HG02852 (cell line): ENCODE results near the gene PWWP2B.

ENCODE experiments used
- ATAC-seq: cut with Tn5 transposase; IDR thresholded peaks from one replicate; pipeline ENCODE4 v1.9.1; 2021; ENCODE audit warnings: mild to moderate bottlenecking, moderate library complexity; ENCODE audit not compliant: unreplicated experiment

Gene PWWP2B

DNA sequence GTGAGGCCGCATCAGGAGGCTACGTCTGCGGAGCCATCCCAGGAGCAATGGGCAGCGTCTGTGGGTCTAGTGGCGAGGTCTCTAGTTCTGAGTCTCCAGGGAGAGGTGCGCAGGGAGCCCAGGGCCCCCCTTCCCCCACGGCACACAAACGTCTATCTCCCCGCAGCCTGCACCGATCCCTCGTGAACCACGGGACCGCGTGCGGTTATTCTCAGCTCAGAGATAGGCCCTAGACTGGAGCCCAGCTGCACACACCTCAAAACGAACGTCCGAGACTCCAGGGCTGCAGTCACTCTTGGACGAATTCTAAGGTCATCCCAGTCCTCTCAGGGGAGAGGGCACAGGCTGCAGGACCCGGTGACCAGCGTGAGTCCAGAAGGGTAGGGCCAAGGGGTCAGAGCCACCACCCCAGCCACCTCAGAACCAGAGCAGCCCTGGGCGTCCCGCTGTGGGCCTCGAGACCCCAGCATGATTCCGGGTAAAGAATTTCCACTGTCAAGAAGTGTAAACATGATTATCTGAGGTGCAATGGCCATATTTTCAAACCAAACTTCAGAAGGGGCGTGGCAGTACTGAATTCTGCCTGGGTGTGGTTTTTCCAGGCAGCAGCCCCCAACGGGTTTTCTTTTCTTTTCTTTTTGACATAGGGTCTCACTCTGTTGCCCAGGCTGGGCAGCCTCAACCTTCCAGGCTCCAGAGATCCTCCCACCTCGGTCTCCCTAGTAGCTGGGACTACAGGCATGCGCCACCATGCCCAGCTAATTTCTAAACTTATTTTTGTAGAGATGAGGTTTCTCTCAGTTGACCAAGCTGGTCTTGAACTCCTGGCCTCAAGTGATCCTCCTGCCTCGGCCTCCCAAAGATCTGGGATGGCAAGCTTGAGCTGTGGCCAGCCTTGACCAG lies 57.5 kb downstream of the PWWP2B start:
- ATAC-seq, result no peak

DNA sequence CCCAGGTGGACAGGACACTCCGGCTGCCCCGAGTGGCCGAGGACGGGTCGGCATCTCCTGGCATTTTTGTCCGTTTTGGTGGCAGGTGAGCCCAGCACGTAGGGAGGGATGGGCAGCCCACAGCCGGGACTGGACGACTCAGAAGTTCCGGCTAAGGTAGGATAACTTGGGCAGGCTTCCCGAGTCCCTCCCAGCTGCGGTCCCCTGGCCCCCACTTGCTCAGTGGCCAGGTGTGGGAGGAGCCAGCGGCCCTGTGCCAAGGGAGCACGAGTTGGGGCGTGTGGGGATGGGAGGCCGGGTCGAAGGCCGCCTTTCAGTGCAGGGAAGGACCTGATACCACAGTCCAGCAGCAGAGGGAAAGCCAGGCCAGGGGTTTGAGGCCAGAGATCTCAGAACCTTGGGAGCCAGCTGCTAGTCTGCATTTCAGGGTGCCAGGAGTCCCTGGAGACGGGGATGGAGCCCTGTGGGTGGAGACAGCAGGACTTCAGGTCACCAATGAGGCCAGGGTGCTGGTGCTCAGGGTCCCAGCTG lies 58.5 kb downstream of the PWWP2B start:
- ATAC-seq, result no peak

DNA sequence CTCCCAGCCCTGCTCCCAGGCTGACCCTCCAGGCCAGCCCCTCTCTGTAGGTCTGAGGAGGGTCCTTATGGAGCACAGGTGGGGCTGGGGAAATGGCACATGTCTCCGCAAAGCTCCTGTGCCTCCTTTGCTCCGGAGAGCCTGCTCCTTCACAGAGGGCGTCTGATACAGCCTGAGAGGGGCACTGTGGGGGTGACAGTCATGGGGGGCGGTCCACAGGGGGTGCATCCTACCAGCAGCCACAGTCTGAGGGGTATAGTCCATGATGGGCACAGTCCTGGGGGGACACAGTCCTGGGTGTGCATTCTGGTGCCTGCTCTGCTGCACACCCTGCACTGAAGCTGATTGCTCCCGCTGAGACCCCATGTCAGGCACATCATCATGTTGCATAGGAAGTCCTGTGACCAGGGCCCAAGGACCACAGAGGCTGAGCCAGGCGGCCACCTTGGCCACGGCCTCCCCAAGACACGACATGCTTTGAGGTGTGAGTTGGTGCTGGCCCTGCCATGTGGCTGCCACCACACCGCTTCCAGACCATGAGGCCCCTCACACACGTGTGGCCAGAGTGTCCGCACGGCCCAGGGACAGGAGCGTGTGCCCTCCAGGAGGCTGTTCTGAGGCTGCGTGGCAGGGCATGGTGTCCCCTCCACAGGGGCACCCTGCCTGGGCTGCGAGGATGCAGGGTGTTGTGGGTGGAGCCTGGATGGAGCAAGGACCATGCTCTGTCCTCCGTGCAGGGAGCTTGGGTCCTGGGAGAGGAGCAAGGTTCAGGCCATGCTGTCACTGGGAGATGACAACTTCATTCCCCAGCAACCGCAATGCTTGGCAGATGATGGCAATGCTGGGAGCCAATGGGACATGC lies 59.2 kb downstream of the PWWP2B start:
- no peak for ATAC-seq

DNA sequence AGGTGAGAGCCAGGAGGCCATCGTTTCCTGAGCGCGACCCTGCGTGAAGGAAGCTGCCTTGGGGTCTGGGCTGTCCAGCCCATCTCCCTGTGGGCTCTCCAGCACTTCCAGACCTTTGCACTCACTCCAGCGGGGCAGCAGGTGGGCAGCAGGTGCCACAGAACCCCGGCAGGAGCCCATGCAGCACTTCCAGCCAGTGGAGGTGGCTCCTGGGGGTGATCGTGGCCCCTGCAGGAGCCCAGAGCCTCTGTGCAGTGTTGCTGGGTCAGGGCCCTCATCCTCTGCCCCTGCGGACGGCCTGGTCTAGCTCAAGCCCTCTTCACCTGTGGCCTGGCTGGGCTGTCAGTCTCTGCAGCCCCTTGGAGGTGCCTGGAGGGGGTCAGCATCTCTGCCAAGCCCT lies 59.9 kb downstream of the PWWP2B start:
- no peak for ATAC-seq

DNA sequence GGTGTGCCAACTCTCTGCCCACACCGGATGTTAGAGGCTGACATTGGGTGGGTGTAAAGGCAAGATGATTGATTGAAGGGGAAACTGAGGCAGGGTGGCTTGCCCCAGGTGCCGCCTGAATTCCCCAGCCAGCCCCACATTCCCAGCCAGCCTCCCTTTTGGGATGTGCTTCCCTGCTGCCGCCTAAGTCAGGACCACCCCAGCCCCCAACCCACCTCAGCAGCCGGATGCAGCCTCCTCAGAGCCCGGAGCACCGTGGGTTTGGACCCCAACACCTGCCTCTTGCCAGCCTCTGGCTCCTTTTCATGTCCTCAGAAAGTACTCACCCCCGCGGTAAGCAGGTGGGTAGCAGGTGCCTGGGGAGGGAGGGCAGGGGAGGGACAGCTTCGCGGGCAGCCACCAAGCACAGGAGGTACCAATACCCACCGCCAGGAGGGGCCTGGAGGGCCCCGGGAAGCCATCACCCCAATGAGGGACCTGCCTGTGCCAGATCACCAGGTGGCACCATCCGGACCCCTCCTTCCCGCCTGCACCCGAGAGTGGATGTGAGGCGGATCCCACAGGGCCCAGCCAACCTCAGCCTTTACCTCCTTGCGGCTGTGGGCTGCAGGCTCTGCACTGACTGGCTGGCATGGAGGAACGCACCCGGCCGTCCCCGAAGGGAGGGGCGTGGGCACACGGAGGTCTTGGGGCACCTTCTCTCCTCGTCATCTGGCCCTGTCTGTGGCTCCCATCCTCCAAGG lies 60.5 kb downstream of the PWWP2B start:
- no peak for ATAC-seq

DNA sequence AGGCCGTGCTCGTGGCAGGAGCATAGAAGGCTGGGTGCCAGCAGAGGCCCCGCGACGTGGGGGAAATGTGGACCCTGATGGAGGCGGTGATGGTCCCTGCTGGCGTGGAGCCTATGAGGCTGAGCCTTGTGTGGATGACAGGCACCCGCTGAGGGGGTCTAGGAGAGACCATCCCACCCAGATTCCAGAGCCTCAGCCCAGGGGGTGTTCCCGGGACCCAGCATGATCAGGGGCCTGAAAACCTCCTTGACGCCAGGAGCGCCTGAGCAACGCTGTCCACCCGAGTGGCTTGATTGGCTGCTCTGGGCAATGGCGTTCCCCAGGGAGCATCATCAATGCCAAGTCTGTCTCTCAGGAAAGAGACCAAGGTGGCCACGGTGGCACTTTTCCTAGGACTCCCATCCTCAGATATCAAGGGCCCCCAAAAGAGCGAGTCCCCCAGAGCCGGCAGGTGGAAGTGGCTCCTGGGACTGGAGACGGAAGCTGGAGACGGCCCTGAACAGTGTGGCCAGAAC lies 61.1 kb downstream of the PWWP2B start:
- no peak for ATAC-seq

DNA sequence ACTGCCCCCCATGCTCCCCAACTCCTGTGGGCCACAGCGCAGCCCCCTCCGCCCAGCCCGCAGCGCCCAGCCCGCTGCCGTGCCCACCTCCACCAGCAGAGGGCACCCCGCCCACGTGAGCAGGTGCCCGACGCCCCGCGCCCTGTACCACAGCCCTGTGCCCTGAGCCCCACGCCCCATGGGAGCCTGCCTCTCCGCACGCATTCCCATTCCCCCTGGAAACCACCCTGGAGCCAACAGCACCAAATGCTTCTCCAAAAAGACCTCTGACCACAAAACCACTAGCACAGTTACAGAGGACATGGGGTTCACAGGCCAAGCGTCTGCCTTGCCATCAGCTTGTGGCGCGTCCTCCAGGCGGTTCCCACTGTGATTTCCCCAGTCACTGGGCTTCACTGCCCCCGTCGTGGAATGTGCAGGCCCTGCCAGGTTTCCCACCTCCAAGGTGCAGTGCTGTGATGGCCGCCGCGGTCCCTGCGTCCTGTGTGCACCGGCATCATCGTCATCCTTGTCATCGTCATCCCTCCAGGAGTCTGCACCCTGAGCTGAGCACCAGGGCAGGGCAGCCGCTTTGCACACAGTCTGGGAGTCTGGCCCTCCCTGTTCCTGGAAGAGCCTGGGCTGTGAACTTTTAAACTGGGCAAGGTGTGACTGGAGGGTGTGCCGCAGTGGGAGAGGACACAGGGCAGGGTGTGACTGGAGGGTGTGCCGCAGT lies 61.7 kb downstream of the PWWP2B start:
- ATAC-seq, result no peak

DNA sequence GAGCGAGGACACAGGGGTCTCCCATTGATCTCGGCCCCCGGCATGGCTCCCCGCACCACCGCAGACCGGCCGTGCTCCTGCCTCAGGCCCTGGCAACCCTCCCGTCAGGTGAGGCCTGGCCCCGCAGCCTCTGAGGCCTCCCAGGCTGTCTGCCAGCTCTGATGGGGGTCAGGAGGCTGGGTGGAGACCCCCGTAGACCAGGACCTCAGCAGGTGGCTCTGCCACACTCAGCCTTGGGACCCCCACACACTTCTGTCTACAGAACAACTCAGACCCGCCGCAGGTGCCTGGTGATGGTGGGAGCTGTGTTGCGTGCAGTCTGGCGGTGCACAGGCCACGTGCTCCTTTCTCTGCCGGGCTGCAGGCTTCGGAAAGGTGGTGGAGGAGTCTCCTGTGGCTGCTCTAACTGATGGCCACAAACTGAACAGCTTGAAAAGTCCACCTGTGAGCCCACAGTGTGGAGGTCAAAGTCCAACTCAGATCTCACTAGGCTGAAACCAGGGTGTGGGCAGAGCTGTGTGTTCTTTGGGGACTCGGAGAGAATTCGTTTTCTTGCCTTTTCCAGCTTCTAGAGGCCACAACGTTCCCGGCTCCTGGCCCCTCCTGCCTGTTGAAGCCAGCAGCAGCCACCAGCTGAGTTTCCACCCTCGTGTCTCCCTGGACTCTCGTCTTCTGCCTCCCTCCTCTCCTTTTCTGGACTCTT lies 62.5 kb downstream of the PWWP2B start:
- no peak for ATAC-seq

DNA sequence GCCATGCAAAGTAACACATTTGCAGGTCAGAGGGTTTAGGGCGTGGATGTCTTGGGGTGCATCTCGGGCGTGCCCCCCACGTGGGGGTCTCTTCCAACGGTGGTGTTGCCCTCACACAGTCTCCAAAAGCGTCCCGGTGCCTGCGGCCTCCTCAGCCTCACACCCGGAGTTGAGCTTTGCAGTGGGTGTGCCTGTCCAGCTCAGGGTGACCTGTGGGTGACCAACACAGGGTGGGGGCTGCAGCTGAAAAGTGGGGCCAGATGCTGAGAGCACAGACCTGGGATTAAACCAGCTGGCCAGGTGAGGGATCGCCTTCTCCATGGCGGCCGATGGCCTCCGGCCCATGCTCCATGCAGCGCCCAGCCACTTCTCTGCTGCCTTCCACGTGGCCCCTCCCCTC lies 63.1 kb downstream of the PWWP2B start:
- ATAC-seq, result no peak

DNA sequence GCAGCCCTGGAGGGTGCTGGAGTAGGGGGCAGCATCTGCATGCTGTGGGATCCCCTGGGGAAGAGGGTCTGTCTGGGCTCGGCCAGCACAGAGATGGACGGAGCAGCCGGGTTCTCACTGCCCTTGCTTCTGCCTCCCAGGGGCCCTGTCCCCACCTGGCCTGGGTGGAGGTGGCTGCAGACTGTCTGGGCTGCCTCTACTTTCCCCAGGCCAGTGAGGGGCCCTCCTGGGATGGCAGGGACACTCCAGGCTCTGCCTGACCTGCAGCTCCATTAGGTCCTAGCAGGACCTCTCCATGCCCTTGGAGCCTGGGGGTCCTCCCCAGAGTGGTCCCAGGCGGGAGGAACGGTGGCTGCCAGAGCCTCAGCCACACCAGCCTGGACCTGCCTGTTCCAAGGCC lies 63.7 kb downstream of the PWWP2B start:
- no peak for ATAC-seq

DNA sequence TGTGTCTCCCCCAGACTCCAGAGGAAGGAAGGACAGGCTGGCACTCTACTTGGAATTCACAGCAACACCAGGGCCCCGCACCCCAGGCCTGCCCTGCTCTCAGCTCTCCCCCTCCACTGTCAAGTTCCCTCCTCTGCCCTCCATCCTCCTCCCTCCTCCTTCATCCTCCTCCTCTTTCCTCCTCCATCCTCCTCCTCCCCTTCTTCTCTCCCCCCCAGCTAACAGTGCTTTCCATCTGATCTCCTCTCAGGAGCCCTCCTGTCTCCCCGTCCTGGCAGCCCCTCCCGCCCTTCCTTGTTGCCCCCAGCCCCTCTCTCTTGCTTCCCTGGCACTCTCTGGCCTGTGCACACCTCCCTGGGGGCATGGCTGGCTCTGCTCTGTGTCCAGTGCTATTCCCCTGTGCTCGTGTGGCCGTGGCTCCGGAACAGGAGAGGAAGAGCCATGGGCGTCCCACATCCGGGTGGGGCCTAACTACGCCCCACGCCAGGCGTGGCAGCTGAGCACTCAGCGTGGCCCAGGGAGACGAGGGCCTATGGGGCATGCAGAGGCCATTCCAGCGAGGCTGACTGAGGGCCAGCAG lies 64.2 kb downstream of the PWWP2B start:
- no peak for ATAC-seq

DNA sequence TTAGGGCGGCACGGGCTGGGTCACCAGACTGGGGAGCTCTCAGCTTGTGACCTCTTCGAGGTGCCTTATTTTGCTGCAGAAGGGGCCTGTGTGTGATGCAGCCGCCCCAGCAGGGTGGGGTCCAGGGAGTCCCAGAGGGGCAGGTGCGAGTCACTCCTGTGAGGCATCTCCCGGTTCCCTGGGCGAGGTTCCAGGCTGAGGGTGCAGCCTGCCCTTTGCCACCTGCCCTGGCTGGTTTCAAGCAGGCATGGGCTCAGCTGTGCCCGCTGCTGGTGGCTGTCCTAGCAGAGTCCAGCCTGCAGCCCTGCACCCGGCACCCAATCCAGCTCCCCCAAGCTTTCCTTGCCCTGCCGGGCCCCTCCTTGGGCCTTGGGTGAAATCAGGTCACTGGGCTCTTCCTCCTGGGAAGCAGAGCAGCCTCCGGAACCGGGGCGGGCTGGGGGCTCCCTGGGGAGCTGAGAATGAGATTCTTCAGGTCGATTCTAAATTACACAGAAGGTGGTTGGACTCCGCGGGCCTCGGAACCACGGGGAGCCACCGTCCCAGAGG lies 64.8 kb downstream of the PWWP2B start:
- ATAC-seq, result no peak

DNA sequence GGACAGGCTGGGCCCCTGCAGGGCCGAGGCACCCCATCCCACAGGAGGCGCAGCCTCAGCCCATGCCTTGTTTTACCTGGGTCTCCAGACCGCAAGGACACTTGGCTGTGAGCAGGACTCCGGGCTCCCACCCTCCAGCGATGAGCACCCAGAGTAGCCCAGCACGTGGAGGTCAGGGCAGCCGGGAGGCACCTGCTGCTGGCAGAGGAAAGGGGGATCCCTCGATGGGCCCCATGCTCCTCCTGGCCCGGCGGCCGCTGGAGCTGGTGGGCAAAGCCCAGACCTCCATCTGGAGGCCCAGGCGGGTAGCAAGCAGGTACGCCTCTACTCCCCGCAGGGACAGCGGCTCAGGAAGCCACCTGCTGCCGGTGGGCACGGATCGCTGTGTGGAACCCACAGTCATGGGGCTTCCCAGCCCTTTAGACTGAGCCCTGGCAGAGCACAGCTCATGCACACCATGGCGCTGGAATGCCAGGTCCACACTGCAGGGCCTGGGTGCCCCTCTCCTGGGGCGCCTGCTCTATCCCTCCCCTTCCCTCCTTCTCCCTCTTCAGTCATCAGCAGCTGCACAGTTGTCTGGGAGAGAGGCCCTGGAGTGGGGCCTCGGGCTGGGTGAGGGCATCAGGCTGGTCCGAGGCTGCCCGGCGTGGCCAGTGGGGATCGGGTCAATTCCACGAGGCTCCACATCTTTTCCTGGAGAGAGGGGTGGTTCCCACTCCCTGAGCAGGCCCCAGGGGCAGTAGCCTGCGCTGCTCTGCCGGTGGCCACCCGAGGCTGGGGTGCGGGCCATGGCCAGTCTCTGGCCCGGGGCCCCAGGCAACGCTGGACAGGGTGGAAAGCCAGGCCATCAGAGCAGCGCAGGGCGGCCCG lies 65.7 kb downstream of the PWWP2B start:
- ATAC-seq, result no peak

DNA sequence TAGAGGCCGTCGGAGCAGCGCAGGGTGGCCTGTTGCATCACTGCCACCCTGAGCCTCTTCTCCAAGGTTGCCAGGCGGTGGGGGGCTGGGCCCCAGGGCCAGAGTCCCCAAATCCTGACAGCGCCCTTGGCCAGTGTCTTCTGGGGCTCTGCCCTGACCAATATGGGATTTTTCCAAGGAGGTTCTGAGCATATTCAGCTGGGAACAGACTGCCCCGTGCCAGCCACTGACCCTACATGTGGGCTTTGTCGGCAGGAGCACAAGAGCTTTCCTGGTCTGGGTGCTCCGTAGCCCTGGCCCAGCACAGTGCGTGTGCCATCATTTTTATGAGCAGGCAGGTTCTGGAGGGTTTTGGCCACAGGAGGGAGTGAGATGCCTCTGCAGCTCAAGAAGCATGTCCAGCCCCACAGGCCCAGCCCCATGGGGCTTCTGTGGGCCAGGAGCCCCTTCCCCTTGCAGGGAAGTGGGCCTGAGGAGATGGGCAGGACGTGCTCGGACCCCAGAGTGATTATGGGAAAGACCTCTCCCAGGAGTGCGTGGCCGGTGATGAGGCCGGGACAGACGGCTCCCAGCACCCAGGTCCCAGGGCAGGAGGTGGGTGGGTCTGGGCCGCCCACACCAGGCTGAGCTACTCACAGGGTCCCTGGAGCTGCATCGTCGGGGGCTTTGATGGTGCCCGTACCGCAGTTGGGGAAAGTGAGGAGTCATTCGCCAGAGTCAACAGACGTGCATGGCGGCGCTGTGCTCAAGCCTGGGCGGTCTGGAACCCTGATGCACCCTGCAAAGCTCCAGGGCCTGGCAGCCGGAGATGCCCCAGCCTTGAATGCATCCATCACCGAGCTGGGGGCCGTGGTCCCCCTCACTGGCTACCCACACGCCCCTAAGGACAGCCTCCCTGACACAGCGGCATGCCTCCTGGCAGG lies 66.6 kb downstream of the PWWP2B start:
- ATAC-seq, result no peak

DNA sequence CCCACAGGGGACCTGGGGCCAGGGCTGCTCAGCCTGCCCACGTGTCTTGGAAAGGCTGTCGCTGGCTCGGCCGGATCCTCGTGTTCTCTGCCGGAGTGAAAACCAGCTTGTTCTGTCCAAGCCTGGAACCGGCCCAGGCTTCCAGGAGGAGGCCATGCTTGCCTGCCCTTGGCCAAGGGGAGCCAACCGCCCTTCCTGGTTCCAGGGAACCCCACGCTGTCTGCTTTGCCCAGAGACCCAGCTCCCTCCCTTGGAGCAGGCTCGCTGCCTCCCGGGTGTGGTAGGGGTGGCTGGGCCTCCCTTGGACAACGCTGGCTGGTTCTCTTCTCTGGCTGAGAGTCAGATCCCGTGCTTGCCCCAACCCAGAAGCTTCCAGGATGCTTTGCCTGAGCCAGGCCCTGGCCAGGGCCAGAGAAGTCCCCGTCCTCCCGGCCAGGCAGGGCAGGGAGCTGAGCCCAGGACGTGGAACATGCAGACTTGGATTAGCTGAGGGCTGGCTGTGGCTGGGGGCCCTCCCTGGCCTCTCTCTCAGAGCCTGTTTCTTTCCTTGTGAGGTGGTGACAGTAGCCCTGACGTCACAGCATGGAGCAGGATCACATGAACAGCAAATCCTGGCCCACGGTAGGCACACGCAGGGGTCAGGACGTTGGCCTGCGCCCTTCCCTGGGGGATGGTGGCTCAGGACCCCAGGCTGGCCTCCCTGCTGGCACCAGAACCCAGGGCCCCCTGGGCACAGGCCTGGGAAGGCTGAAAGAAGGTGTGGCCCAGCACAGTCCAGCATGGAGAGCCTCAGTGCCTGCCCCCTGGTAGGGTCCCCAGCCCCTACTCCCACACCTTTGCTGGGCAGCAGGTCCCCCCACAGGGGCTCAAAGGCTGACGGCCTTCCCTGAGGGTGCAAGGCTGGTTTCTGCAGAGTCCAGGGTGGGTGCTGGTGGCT lies 67.5 kb downstream of the PWWP2B start:
- ATAC-seq, result no peak
